ENCODE measurements around the gene ELFN2.

Gene ELFN2

GRCh38 chr22:37344735-37345449 lies 82.4 kb downstream of the ELFN2 start:
- no peak for DNase-seq (ENCODE audit: low spot score)
- TF ChIP-seq CTCF (IDR thresholded peaks at IDR 0.05), result no peak
- H3K27ac ChIP-seq, result no peak overlapping the region
- H3K4me3 ChIP-seq, result no peak overlapping the region

GRCh38 chr22:37343863-37344734 lies 83.2 kb downstream of the ELFN2 start:
- no peak for TF ChIP-seq CTCF (IDR thresholded peaks at IDR 0.05)
- Histone ChIP-seq H3K27ac (no peak overlapping the region), H3K4me3 (no peak overlapping the region)
- no peak for DNase-seq (ENCODE audit: low spot score)

GRCh38 chr22:37343348-37343747 lies 83.9 kb downstream of the ELFN2 start:
- no peak overlapping the region for H3K27ac ChIP-seq
- no peak overlapping the region for H3K4me3 ChIP-seq
- no peak for DNase-seq (ENCODE audit: low spot score)

GRCh38 chr22:37342065-37342464 lies 85.2 kb downstream of the ELFN2 start:
- no peak for TF ChIP-seq CTCF (IDR thresholded peaks at IDR 0.05)
- Histone ChIP-seq H3K27ac (no peak overlapping the region), H3K4me3 (no peak overlapping the region)
- DNase-seq (ENCODE audit: low spot score), result no peak

More at GRCh38 chr22:37343348-37343747, 83.9 kb downstream of the ELFN2 start:
- no peak for TF ChIP-seq CTCF (IDR thresholded peaks at IDR 0.05)

GRCh38 chr22:37340331-37341262 lies 86.7 kb downstream of the ELFN2 start:
- Histone ChIP-seq H3K27ac (no peak overlapping the region), H3K4me3 (no peak overlapping the region)
- no peak for DNase-seq (ENCODE audit: low spot score)
- no peak for TF ChIP-seq CTCF (IDR thresholded peaks at IDR 0.05)

- TF ChIP-seq CTCF (IDR thresholded peaks at IDR 0.05), result no peak
- DNase-seq (ENCODE audit: low spot score), result no peak
- Histone ChIP-seq H3K27ac (no peak overlapping the region), H3K4me3 (no peak overlapping the region)
Observed at GRCh38 chr22:37338539-37339246, 88.6 kb downstream of the ELFN2 start.
